GM21390 (cell line): ENCODE data around the gene CR1.
"Not testable (repeated sequence)": the region's sequence is repeated elsewhere in the genome, so short reads cannot be mapped to it uniquely, and the experiment has no call there.

Experiments
- ATAC-seq: cut with Tn5 transposase; IDR thresholded peaks from one replicate; pipeline ENCODE4 v1.9.1; 2021; ENCODE audit not compliant: unreplicated experiment

Gene CR1

DNA sequence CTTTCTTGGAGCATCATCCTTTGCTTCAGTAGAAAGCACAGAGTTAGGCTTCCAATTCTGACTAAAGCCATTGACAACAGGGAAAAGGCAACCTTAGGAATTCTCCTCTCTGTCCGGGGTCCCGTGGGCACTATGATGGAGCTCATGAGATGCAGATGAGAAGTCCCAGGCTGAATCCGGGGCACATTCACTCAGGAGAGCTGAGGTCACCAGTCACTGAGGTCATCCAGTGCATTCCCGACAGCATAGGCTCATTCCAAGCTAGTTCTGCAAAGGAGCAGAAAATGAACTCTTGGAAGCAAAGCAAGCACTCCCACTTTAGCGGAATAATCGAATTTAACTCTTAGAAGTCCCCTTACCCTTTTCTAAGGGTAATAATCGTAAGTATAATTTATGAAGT lies 6.8 kb downstream of the CR1 start:
- no peak for ATAC-seq

DNA sequence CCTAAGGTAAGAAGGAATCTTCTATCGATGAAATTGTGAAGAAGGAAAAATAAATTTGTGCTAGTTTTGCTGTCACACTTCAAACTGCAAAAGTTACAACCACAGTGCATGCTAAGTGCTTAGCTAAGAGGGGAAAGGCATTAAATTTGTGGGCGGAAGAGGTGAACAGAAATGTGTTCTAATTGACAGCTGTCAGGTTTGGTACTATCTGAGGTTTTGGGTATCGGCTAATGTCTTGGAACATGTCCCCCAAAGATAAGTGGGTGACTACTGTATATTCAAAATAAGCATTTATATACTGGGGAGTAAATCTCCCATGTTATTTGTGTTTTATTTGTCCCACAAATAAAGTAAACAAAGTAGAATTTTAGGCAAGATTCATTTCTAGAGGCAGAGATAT lies 8.0 kb downstream of the CR1 start:
- no peak for ATAC-seq

DNA sequence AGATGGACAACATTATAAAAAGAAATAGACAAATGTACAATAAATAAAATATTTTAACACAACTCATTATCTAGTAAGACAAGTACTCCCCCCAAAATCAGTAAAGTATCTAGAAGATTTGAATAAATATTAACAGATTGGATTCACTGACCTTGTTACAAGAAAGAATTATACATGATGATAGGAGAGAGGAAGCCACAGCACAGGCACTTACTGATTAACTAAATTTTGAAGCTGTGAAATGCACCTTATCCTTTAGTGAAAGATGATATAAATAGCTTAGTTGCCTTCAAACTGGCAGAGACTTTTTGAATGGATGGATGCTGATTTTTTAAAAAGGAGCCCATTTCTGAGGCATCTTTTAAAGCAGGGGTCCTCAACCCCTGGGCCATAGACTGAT lies 8.5 kb downstream of the CR1 start:
- ATAC-seq: no peak

DNA sequence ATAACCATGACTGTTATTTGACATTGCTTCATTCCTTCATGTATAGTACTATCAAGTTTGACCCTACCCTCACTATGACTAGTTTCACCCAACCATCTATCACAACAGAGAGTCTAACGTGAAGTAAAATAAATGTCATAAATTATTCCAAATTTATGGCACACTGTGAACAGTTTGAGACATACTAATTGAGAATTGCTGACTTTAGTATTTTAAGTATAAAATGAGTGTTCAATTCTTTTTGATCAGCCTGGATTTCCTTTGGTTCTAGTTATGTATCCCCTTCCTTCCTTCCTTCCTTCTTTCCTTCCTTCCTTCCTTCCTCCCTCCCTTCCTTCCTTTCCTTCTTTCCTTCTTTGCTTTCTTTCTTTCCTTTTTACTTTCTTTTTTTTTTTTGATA lies 14.5 kb downstream of the CR1 start:
- no peak for ATAC-seq

DNA sequence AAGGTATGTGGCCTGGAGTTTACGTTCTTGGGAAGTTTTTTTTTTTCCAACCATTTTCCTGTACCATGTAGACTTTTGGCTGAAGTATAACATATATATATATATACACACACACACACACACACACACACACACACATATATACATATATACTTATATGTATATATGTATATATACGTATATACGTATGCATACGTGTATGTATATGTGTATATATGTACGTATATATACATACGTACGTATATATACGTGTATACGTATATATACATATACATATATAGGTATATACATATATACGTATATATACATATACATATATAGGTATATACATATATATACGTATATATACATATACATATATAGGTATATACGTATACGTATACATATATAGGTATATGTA lies 18.9 kb downstream of the CR1 start:
- ATAC-seq: no peak

DNA sequence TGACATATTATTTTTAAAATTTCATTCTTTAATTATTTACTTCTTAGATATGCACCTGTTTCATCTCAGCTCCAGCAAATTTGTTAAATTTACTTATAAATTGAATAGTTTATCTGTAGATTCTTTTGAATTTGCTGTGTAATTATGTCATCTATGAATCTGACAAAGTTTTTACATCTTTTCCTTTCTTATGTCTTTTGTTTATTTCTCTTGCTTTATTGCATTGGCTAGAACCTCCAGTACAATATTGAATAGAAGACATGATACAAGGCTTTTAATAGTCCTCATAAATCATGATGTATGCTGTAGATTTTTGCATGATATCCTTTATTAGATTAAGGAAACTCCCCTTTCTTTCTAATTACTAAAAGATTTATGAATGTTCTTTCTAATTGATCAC lies 20.8 kb downstream of the CR1 start:
- no peak for ATAC-seq

DNA sequence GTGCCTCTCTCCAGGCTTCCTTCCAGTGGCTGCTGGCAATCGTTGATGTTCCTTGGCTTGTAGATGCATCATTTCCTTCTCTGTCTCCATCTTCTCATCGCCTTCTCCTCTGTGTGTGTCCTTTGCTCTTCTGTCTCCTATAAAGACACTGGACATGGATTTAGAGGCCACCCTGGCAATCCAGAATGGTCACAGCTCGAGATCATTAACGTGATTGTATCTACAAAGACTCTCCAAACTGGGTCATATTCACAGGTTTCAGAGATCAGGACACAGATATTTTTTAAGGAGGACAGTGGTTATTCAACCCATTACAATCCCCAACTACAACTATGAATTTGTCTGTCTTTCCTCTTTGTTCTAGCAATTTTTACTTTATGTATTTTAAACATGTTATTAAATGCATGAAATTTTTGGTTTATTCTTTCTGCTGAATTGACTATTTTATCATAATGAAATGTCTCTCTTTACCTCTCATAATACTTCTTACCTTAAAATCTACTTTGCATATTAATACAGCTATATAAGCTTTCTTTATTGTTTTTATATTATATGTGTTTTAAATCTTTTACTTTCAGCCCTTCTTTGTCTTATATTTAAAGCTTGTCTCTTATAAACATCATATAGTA lies 22.8 kb downstream of the CR1 start:
- ATAC-seq: no peak

DNA sequence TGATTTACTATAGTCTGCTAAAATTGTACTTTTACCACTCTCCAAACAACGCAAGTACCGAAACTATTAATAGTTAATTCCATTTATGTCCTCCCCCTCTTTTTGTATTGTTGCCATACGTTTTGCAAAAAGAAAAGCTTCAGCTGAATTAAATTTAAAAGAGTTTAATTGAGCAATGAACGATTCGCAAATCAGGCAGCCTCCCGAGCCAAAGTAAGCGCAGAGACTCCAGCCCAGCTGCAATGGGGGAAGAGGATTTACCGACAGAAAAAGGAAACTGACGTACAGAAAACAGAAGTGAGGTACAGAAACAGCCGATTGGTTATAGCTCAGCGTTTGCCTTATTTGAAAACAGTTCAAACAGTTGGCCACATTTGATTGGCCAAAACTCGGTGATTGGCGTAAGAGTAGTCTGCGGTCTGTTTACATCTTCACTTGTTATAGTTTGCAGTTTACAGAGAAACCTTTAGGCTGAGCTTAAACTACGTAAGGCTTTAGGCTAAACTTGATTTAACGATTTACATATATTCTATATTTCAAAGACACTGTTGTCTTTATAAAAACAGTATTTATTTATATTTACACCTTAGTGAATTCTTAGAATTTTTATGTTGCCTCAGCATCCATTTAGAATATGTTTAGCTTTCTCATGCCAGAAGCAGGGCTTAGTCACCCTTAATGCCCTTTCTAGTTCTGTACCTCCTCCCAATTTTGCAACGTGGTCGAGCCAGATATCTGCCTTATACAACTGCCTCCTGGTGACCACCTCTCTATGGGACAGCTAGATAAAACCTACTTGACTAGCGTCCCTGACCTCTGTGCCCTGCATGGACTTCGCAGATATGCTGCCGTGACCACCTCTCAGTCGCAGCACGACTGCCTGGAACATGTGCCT lies 23.8 kb downstream of the CR1 start:
- no peak for ATAC-seq

DNA sequence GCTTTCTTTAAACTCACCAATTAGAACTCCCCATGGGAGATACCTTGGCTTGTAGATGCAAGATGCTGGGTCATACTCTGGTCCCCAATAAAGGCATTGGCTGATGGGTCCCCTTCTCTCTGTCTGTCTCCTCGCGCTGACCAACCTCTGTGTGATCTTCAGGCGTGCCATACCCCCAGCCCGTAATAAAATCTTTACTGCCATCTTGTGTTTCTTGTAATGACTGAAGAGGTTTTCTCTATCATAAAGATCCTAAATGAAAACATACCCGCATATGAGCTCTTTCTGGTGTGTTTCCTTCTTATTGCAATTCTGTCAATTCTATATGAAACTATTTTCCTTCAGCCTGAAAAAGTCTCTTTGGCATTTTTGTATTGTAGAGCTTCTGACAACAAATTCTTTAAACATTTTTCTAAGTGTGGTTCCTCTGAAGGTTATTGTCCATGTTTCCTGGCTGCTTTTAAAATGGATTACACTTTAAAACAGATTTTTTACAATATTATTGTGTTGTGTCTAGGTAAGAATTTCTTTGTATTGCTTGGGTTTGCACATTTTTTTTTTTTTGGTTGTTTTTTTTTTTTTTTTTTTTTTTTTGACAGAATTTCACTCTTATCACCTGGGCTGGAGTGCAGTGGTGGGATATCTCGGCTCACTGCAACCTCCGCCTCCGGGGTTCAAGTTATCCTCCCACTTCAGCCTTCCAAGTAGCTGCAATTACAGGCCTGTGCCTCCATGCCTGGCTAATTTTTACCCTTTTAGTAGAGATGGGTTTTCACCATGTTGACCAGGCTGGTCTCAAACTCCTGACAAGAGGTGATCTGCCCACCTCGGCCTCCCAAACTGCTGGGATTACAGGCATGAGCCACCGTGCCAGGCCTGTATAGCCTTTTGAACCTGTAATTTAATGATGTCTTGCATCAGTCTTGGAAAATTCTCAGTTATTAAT lies 24.7 kb downstream of the CR1 start:
- ATAC-seq: not testable (repeated sequence)

DNA sequence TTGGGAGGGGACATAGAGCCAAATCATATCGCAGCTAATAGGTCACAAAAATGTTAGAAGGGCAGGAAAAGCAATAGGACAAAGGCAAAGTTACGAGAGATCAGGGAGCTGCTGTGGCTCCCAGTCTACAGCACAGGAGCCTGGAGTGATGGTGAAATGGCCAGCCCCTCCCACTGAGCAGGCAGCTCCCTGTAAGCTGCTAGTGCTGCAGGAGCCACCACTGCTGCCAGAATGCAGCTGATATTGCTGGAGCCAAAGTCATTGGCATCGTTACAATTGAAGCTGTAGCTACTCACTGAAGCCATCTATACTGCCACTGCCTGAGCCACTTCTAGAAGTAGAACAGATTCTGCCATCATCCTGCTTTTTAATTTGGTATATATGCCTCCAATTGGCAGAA lies 29.3 kb downstream of the CR1 start:
- ATAC-seq: not testable (repeated sequence)

DNA sequence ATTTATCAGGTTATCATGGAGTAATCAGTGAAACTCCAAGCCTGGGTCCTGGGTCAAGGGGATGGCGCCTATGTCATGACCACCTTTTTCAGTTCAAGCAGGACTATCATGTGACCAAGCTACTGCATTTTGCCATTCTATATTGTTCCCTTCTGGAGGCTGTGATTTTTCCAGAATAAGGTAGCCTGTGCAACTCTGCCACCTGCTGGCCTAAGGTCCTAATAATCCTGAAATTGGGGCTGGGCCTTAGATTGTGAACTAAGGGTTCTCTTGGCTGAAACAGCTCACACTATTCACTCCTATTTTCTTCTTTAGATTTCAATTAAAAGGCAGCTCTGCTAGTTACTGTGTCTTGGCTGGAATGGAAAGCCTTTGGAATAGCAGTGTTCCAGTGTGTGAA lies 32.4 kb downstream of the CR1 start:
- not testable (repeated sequence) for ATAC-seq

DNA sequence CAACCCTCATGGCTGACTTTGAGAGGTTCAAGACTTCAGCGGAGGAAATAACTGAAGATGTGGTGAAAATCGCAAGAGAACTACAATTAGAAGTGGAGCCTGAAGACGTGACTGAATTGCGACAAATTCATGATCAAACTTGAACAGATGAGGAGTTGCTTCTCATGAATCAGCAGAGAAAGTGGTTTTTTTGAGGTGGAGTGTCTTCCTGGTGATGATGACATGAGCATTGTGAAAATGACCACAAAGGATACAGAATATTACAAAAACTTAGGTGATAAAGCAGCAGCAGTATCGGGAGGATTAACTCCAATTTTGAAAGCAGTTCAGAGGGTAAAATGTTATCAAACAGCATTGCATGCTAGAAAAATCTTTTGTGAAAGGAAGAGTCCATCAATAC lies 40.3 kb downstream of the CR1 start:
- ATAC-seq: not testable (repeated sequence)

DNA sequence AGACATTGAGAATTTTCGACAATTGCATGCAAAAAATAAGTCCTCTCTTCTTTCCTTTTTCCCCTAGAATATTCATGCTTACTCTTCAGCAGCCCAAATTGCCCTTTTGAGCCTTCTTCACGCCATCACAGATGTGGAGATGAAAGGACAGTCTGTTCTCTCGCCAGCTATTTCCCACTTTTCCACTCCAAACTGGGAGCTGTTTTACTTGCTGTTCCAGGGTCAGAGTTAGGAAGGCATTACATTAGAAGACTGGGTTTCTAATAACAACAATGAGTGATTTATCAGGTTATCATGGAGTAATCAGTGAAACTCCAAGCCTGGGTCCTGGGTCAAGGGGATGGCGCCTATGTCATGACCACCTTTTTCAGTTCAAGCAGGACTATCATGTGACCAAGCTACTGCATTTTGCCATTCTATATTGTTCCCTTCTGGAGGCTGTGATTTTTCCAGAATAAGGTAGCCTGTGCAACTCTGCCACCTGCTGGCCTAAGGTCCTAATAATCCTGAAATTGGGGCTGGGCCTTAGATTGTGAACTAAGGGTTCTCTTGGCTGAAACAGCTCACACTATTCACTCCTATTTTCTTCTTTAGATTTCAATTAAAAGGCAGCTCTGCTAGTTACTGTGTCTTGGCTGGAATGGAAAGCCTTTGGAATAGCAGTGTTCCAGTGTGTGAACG lies 50.9 kb downstream of the CR1 start:
- ATAC-seq: not testable (repeated sequence)

DNA sequence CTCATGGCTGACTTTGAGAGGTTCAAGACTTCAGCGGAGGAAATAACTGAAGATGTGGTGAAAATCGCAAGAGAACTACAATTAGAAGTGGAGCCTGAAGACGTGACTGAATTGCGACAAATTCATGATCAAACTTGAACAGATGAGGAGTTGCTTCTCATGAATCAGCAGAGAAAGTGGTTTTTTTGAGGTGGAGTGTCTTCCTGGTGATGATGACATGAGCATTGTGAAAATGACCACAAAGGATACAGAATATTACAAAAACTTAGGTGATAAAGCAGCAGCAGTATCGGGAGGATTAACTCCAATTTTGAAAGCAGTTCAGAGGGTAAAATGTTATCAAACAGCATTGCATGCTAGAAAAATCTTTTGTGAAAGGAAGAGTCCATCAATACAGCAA lies 58.9 kb downstream of the CR1 start:
- not testable (repeated sequence) for ATAC-seq

DNA sequence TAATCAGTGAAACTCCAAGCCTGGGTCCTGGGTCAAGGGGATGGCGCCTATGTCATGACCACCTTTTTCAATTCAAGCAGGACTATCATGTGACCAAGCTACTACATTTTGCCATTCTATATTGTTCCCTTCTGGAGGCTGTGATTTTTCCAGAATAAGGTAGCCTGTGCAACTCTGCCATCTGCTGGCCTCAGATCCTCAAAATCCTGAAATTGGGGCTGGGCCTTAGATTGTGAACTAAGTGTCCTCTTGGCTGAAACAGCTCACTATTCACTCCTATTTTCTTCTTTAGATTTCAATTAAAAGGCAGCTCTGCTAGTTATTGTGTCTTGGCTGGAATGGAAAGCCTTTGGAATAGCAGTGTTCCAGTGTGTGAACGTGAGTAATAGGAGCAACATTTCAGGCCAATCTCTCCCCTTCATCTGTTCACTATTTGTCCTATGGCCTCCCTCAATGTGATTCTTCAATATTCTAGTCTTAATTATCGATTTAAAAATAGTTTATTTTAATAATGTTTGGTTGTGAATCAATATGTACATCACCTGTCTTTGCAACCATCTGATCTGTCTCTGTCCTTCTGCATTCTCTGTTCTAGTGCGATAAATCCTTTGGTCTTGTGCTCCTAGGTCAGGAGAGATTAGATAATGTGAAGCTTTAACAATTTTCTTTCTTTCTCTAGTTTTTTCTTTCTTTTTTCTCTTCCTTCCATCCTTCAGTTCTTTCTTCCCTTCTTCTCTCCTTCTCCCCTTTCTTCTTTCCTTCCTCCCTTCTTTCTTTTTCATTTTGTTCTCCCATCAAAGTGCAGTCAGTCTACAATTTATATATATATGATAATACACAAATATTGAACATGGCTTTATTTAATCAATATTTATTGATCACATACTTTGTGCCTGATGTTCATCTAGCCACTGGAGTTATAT lies 69.8 kb downstream of the CR1 start:
- no peak for ATAC-seq

DNA sequence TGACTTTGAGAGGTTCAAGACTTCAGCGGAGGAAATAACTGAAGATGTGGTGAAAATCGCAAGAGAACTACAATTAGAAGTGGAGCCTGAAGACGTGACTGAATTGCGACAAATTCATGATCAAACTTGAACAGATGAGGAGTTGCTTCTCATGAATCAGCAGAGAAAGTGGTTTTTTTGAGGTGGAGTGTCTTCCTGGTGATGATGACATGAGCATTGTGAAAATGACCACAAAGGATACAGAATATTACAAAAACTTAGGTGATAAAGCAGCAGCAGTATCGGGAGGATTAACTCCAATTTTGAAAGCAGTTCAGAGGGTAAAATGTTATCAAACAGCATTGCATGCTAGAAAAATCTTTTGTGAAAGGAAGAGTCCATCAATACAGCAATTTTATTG lies 76.0 kb downstream of the CR1 start:
- not testable (repeated sequence) for ATAC-seq

DNA sequence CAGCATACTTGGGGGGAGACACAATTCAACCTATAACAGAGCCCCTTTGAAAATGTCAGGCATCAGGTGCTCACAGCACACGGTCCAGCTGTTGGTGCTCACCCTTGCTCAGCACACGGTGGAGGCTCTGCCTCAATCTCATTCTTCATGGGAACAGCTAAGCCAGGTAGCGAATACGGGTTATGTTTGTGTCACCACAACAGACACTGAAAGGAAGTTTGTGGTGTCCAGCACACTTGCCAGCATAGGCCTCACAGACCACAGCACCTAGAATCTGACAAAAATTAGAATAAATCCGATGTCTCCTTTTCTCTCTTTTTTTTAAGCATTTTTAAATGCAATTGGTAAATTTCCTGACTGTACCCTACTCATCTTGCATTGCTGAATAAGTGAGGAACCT lies 77.1 kb downstream of the CR1 start:
- not testable (repeated sequence) for ATAC-seq

DNA sequence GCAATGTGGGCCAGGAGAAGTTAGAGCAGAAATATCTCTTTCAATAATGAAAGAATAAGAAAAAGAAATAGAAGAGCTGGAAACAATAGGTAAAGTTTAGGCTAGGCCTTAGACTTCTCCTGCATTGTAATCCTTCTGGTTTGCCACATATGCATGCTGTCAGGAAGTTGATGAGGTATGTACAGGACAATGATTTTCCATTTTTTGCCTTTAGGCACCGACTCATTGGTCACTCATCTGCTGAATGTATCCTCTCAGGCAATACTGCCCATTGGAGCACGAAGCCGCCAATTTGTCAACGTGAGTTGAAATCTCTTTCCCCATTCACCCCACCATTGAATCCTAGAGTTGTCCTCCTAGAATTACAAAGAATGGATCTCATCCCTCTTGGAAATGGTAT lies 79.4 kb downstream of the CR1 start:
- ATAC-seq: not testable (repeated sequence)

DNA sequence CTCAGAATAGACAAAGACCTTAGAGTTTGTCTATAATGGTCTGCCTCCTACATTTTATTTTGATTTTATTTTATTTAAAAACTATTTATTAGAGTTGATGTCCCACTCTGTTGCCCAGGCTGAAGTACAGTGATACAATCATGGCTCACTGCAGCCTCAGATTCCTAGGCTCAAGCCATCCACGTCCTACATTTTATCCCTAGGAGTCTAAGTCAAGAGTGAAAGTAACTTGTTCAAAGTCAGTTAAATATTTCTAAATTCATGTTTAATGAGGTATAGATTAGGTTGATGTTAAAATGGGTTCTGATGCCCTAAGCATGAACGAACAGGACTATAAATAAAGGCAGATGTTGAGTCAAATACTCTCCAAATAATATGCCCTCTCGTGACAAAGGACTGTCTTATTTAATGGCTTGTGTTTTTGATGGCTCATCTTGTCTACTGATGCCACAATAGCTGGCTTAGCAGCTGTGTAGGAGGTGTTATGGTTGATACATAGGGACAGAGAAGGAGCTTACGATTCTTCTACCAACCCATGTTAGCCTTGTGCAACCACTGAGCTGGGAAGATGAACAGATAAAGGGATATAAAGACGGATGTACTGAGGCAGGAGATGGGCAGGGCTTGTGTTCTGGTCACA lies 83.0 kb downstream of the CR1 start:
- ATAC-seq: no peak
